Endodermal cell (in vitro differentiated cells): ENCODE measurements around the gene NUP88. TPM values are rescaled to one million over a fixed set of nuclear protein-coding genes. Genes with fewer than 3 reads are reported as not detected.

Experiments used
- DNase-seq: peaks from one replicate; pipeline ENCODE4 v3.0.0-alpha.2; 2017
- H3K27ac ChIP-seq: 2 replicates; pipeline ENCODE4 v1.5.1; 2013; ENCODE audit warnings: mild to moderate bottlenecking, low read depth, low read length, moderate library complexity
- H3K27me3 ChIP-seq: 2 replicates; pipeline ENCODE4 v1.6.1; 2013; ENCODE audit warnings: mild to moderate bottlenecking, low read length, moderate library complexity; ENCODE audit not compliant: insufficient read depth, control insufficient read depth, poor library complexity, severe bottlenecking
- H3K36me3 ChIP-seq: 2 replicates; pipeline ENCODE4 v1.7.0; 2013; ENCODE audit warnings: mild to moderate bottlenecking, low read length, moderate library complexity; ENCODE audit not compliant: control insufficient read depth, insufficient read depth
- H3K4me1 ChIP-seq: one replicate; pipeline ENCODE4 v1.7.0; 2013; ENCODE audit warnings: low read length; ENCODE audit not compliant: control insufficient read depth, insufficient read depth
- H3K4me3 ChIP-seq: 2 replicates; pipeline ENCODE4 v1.5.1; 2013; ENCODE audit warnings: mild to moderate bottlenecking, low read length, moderate library complexity
- H3K9ac ChIP-seq: 2 replicates; pipeline ENCODE4 v1.6.1; 2013; ENCODE audit warnings: mild to moderate bottlenecking, low read length, moderate library complexity; ENCODE audit not compliant: poor library complexity, severe bottlenecking; ENCODE audit errors: extremely low read depth
- H3K9me3 ChIP-seq: 2 replicates; pipeline ENCODE4 v1.6.1; 2013; ENCODE audit warnings: mild to moderate bottlenecking, low read length, moderate library complexity; ENCODE audit not compliant: control insufficient read depth
- H3K27ac Mint-ChIP-seq: 2 replicates; pipeline ENCODE4 v1.8.0; 2020; ENCODE audit warnings: mixed read lengths
- H3K27me3 Mint-ChIP-seq: 2 replicates; pipeline ENCODE4 v1.8.0; 2021; ENCODE audit warnings: mild to moderate bottlenecking, mixed read lengths; ENCODE audit not compliant: insufficient read depth
- H3K36me3 Mint-ChIP-seq: 2 replicates; pipeline ENCODE4 v1.8.0; 2020; ENCODE audit warnings: low read depth, mixed read lengths
- H3K4me1 Mint-ChIP-seq: 2 replicates; pipeline ENCODE4 v1.8.0; 2020; ENCODE audit warnings: mixed read lengths
- H3K4me3 Mint-ChIP-seq: 2 replicates; pipeline ENCODE4 v1.8.0; 2020; ENCODE audit warnings: mild to moderate bottlenecking, moderate library complexity, mixed read lengths
- H3K9me3 Mint-ChIP-seq: 2 replicates; pipeline ENCODE4 v1.8.0; 2020; ENCODE audit warnings: mild to moderate bottlenecking, mixed read lengths
- CTCF ChIP-seq: fragments of 200-600 bp; sonication (generic); conservative IDR thresholded peaks from 2 replicates; pipeline ENCODE4 v1.5.0; 2021; ENCODE audit warnings: antibody characterized with exemption, mild to moderate bottlenecking
- WGBS, 2 experiments: methylation state at CpG; one replicate each; pipeline versions ENCODE4 v1.1.5 to v1.1.7; 2013; ENCODE audit warnings: missing lambda C conversion rate in 2 of 2, mixed read lengths in 1 of 2; ENCODE audit not compliant: insufficient coverage in 1 of 2, insufficient read length in 1 of 2; 5-methylcytosine and 5-hydroxymethylcytosine counted together
- total RNA-seq, 2 donors: library from RNA; stranded (reverse); fragmentation: NEBNext Ultra II Directional in 1 of 2; extraction: Animal tissue kit (Norgen Biotek cat#: 25700) in 1 of 2; gene quantifications; 2 replicates in 1 of 2; 3 replicates in 1 of 2; pipeline ENCODE4 v1.2.1, GENCODE V29; 2021

Gene NUP88
- total RNA-seq, 2 donors from 2014 or later = 72.2 to 79.0 TPM

- no peaks in the 10 kb centered on the region for H3K9me3 ChIP-seq
- Mint-ChIP-seq H3K9me3 (no peaks in the 10 kb centered on the region), H3K27ac (no peak overlapping the region), H3K36me3 (peaks cover 28% of the 10 kb centered on the region), H3K4me3 (no peak overlapping the region), H3K4me1 (no peaks in the 10 kb centered on the region), H3K27me3 (no peaks in the 10 kb centered on the region)
- H3K27ac ChIP-seq = no peak overlapping the region
- peaks cover 33% of the 10 kb centered on the region for H3K36me3 ChIP-seq
- no peak overlapping the region for H3K9ac ChIP-seq
- H3K27me3 ChIP-seq = no peaks in the 10 kb centered on the region
- no peaks in the 10 kb centered on the region for H3K4me1 ChIP-seq
- 89 to 93% methylated on average over 8 to 9 of the region's 9 CpGs for WGBS, 2 experiments
- no peak overlapping the region for H3K4me3 ChIP-seq
- no peak for DNase-seq
- no peak for TF ChIP-seq CTCF
Observed at GRCh38 chr17:5344914-5345313, 74.5 kb downstream of the NUP88 start.

Other genes with a start within 250 kb of the NUP88 start
- 10 to 100 TPM; 13.9 to 15.5 TPM for gene ZNF594, start 227.8 kb downstream of the NUP88 start, total RNA-seq
- not detected for gene SCIMP, start 184.8 kb downstream of the NUP88 start, total RNA-seq
- 10 to 100 TPM; 32.2 to 32.8 TPM for gene RABEP1, start 137.4 kb downstream of the NUP88 start, total RNA-seq
- 10 to 100 TPM; 69.3 to 87.8 TPM for gene RPAIN, start 520 bp upstream of the NUP88 start, total RNA-seq
- gene C1QBP, start 19.5 kb upstream of the NUP88 start, total RNA-seq = 100 to 1,000 TPM; 213 to 217 TPM
- 10 to 100 TPM; 35.0 TPM for gene DHX33, start 49.3 kb upstream of the NUP88 start, total RNA-seq
- 10 to 100 TPM; 68.0 to 75.1 TPM for gene DERL2, start 66.5 kb upstream of the NUP88 start, total RNA-seq
- 10 to 100 TPM; 27.1 to 28.9 TPM for gene MIS12, start 66.9 kb upstream of the NUP88 start, total RNA-seq
- gene NLRP1, start 164.8 kb upstream of the NUP88 start, total RNA-seq = 1 to 10 TPM; 3.6 to 5.4 TPM